Right cardiac atrium (tissue), 5 donors: ENCODE results near the gene GNAI1. TPM values are rescaled to one million over a fixed set of nuclear protein-coding genes. Genes with fewer than 3 reads are reported as not detected.

Experiments used
- ATAC-seq, 2 donors: fragments of 200-7000 bp; cut with Tn5 transposase; one replicate each; pipeline versions ENCODE4 v1.8.0 to v1.9.1; 2020; ENCODE audit warnings: moderate library complexity in 2 of 2, mild to moderate bottlenecking in 1 of 2
- DNase-seq, 3 donors: peaks; one replicate each; pipeline ENCODE4 v3.0.0-alpha.2; 2020
- H3K27ac ChIP-seq: one replicate; pipeline ENCODE4 v1.5.1; 2013; ENCODE audit warnings: mild to moderate bottlenecking, low read length, control low read depth, moderate library complexity
- H3K27me3 ChIP-seq: one replicate; pipeline ENCODE4 v1.6.1; 2013; ENCODE audit not compliant: control insufficient read depth, insufficient read depth
- H3K4me1 ChIP-seq: one replicate; pipeline ENCODE4 v1.6.1; 2013; ENCODE audit warnings: low read length; ENCODE audit not compliant: control insufficient read depth, insufficient read depth
- H3K4me3 ChIP-seq: one replicate; pipeline ENCODE4 v1.5.1; 2013; ENCODE audit warnings: low read length, control low read depth
- H3K9me3 ChIP-seq: one replicate; pipeline ENCODE4 v1.6.1; 2013; ENCODE audit warnings: low read length; ENCODE audit not compliant: control insufficient read depth
- WGBS: extraction: QIAGEN DNeasy Blood & Tissue Kit; methylation state at CpG from one replicate; pipeline ENCODE4 v1.1.7; 2013; 5-methylcytosine and 5-hydroxymethylcytosine counted together
- intact Hi-C, 4 donors: fragments of 100-400 bp; cut with DNase I; formaldehyde crosslinking; loops; one replicate each; pipeline versions ENCODE4 v1.11.0 to v1.14.0; 2022 to 2023
- polyA plus RNA-seq: library from polyadenylated mRNA; stranded (reverse); fragments of 200-250 nt; gene quantifications from one replicate; pipeline ENCODE4 v1.2.3, GENCODE V29; 2013
- total RNA-seq, 4 donors: library from RNA; stranded (reverse); fragmentation: NEBNext Ultra II Directional; extraction: Animal tissue kit (Norgen Biotek cat#: 25700); gene quantifications; one replicate each; pipeline ENCODE4 v1.2.1, GENCODE V29; 2021
- donor health status: healthy with polysubstance abuse.
- donor health status: DM: no; HTN: yes; CAD: no.
- donor health status: DM: no; HTN: no; CAD: no.
- donor health status: DM: no; HTN: yes; CAD: no; lungs with severe emphysema.
- donor health status: DM: yes; HTN: yes; CAD: no.

GNAI1 gene
- total and polyA plus RNA-seq, 5 donors, result 7.5 to 10.2 (median 9.0) TPM

GRCh38 chr7:80213814-80214213 is 79.2 kb downstream of the GNAI1 start:
- ATAC-seq (no peak), DNase-seq (no peak)
- 89% methylated on average over 4 of the region's 4 CpGs for WGBS
- intact Hi-C loops, result no loop called here
- Histone ChIP-seq H3K4me1 (no peaks in the 10 kb centered on the region), H3K27me3 (no peaks in the 10 kb centered on the region), H3K27ac (no peak overlapping the region), H3K4me3 (no peak overlapping the region), H3K9me3 (no peaks in the 10 kb centered on the region)

- WGBS, result 86% methylated on average over 3 of the region's 3 CpGs
- ATAC-seq (no peak), DNase-seq (no peak)
- H3K27me3 ChIP-seq, result no peaks in the 10 kb centered on the region
- H3K27ac ChIP-seq, result no peak overlapping the region
- intact Hi-C loops, result no loop called here
- no peak overlapping the region for H3K4me3 ChIP-seq
- H3K4me1 ChIP-seq, result no peaks in the 10 kb centered on the region
- no peaks in the 10 kb centered on the region for H3K9me3 ChIP-seq
Measured at GRCh38 chr7:80215734-80216133, 81.1 kb downstream of the GNAI1 start.

DNA sequence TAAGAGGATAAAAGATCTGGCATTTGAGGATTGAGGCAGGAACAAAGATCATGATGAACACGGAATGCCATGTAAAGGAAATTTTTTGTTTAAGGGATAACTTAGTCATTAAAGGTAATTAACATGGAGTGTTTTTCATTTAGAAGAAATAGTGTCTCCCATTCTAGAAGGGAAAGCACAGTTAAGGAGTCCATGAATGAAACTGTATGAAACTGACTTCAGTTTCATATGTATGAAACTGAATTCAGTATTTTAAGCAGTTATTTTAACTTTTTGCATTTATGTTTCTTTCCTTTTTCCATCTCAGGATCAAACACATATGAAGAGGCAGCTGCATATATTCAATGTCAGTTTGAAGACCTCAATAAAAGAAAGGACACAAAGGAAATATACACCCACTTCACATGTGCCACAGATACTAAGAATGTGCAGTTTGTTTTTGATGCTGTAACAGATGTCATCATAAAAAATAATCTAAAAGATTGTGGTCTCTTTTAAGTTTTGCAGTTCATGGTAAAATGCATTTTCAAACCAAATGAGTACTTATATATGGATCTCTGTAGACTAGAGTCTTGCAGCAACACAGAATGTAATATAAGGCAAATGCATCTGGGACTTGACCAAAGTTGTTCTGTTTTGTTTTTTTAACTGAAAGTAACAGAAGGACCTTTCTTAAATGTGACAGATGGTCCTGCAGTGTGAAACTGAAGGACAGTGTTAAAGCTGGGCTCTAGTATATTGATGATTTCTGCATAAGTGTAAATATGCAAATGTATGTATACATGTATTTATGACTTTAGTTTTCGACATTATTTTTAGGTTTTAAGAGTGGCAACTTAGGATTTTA is 82.6 kb downstream of the GNAI1 start:
- Histone ChIP-seq H3K9me3 (no peaks in the 10 kb centered on the region), H3K4me1 (no peaks in the 10 kb centered on the region), H3K4me3 (no peak overlapping the region), H3K27me3 (no peaks in the 10 kb centered on the region), H3K27ac (no peak overlapping the region)
- DNase-seq (no peak), ATAC-seq (no peak)
- WGBS, result 94% methylated on average over 2 of the region's 2 CpGs
- intact Hi-C loops, result no loop called here

DNA sequence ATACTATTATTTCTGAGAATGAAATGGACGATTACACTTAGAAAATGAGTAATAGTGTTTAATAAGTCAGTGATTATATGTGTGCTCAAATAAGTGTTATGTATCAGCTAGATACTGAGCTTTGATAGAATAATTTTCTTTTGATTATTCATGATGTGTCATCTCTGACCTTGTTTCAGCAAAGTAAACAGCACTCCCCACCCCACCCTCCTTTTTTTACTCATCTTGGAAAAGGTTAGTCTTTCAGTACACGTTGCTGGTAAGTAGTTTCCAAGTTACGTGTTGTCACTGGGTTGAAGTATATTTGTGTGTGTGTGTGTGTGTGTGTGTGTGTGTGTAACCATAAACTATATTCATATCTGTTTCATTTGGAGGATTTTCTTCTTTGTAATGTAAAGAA is 84.1 kb downstream of the GNAI1 start:
- H3K27me3 ChIP-seq, result no peaks in the 10 kb centered on the region
- H3K27ac ChIP-seq, result no peak overlapping the region
- DNase-seq, result no peak
- no peak for ATAC-seq
- WGBS, result 67% methylated on average over 3 of the region's 3 CpGs
- H3K4me3 ChIP-seq, result no peak overlapping the region
- H3K9me3 ChIP-seq, result no peaks in the 10 kb centered on the region
- no peaks in the 10 kb centered on the region for H3K4me1 ChIP-seq
- intact Hi-C loops, result no loop called here

DNA sequence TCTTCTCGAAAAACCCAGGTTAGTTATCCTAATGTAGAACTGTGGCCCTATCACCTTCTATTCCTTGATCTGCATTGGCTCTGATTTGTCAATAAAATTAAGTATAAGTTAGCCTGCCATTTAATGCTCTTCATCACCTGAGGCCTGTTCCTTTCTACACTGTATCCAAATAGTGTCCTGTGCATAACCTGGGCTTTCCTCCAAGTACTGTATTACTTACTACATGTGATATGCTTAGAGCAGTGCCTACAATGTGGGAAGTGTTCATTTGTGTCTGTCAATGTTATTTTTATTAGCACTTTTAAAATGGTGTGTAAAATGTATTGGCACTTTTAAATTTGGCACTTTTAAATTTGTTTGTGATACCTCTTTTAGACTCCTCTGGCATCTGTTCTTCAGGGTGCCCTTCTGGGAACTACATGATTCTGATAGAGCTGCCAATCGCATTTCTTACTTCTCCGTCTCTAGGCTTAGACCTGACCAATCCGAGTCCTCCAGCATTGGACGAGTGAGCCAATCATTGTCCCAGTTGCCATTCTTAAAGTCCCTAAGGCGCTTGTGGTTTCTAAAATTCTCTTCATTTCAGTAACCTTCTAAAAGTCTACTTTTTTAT is 85.5 kb downstream of the GNAI1 start:
- H3K9me3 ChIP-seq, result no peaks in the 10 kb centered on the region
- no peak overlapping the region for H3K27ac ChIP-seq
- no peaks in the 10 kb centered on the region for H3K27me3 ChIP-seq
- ATAC-seq, result no peak
- peaks cover 1% of the 10 kb centered on the region for H3K4me1 ChIP-seq
- intact Hi-C loops, result no loop called here
- no peak overlapping the region for H3K4me3 ChIP-seq
- WGBS, result 91% methylated on average over 6 of the region's 6 CpGs
- no peak for DNase-seq

GRCh38 chr7:80224415-80224814 is 89.8 kb downstream of the GNAI1 start:
- intact Hi-C loops, result no loop called here
- H3K27ac ChIP-seq, result no peak overlapping the region
- peaks cover 1% of the 10 kb centered on the region for H3K4me1 ChIP-seq
- WGBS, result 97% methylated on average over 1 of the region's 1 CpG
- no peaks in the 10 kb centered on the region for H3K27me3 ChIP-seq
- no peak overlapping the region for H3K4me3 ChIP-seq
- DNase-seq (no peak), ATAC-seq (no peak)
- H3K9me3 ChIP-seq, result no peaks in the 10 kb centered on the region

GRCh38 chr7:80225361-80225760 is 90.7 kb downstream of the GNAI1 start:
- DNase-seq (no peak), ATAC-seq (no peak)
- Histone ChIP-seq H3K27ac (no peak overlapping the region), H3K9me3 (no peaks in the 10 kb centered on the region), H3K4me3 (no peak overlapping the region), H3K4me1 (peaks cover 1% of the 10 kb centered on the region), H3K27me3 (no peaks in the 10 kb centered on the region)
- intact Hi-C loops, result no loop called here

GRCh38 chr7:80226629-80227028 is 92.0 kb downstream of the GNAI1 start:
- Histone ChIP-seq H3K9me3 (no peaks in the 10 kb centered on the region), H3K4me1 (peaks cover 1% of the 10 kb centered on the region), H3K4me3 (no peak overlapping the region), H3K27ac (no peak overlapping the region), H3K27me3 (no peaks in the 10 kb centered on the region)
- intact Hi-C loops, result no loop called here
- no peak for ATAC-seq
- 33% methylated on average over 4 of the region's 4 CpGs for WGBS
- no peak for DNase-seq

DNA sequence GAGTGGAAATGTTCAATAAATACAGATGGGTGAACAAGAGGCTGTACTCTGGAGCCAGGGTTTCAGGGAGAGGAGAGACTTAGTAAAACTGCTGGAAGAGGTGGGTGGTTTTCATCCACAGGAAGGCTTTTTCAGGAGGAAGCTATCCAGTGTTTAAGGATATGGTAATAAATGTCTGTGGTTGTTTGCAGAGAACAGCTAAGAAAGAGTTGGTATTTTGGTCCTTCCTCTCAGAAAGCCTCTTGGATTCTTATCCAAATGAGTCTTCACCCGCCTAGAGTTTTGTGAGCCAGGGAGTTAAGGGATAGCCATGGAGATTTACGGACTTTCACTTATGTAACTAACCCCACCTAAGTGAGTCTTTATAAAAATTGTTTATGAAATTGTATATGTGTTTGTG is 95.7 kb downstream of the GNAI1 start:
- H3K9me3 ChIP-seq, result no peaks in the 10 kb centered on the region
- no peaks in the 10 kb centered on the region for H3K27me3 ChIP-seq
- DNase-seq (no peak), ATAC-seq (no peak)
- WGBS, result 69% methylated on average over 2 of the region's 2 CpGs
- intact Hi-C loops, result no loop called here
- H3K27ac ChIP-seq, result no peak overlapping the region
- no peak overlapping the region for H3K4me3 ChIP-seq
- no peaks in the 10 kb centered on the region for H3K4me1 ChIP-seq

DNA sequence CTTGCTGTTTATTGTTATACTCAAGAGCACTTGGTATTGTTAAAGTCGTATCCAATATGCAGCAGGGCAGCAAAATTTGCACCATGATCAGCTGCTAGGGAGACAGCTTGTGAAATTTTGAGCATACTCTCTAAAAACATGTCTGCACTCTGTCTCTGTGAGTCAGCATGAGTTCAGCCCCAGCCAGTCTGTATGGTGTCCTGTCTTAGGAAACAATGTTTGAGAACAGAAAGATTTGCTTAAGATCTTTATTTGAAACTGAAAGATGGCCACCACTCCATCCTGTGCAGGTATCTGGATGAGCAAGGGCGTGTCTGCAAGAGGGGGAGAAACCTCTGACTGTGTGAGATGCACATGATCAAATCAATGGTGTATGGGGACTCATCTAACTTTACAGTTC is 97.1 kb downstream of the GNAI1 start:
- no peak overlapping the region for H3K27ac ChIP-seq
- H3K4me3 ChIP-seq, result no peak overlapping the region
- H3K4me1 ChIP-seq, result no peaks in the 10 kb centered on the region
- intact Hi-C loops, result no loop called here
- DNase-seq, result no peak
- no peak for ATAC-seq
- H3K9me3 ChIP-seq, result no peaks in the 10 kb centered on the region
- WGBS, result 92% methylated on average over 2 of the region's 2 CpGs
- no peaks in the 10 kb centered on the region for H3K27me3 ChIP-seq

GRCh38 chr7:80232979-80233724 is 98.5 kb downstream of the GNAI1 start:
- no peak overlapping the region for H3K4me3 ChIP-seq
- H3K27me3 ChIP-seq, result no peaks in the 10 kb centered on the region
- 87% methylated on average over 4 of the region's 4 CpGs for whole genome bisulfite sequencing
- intact Hi-C loops, result no loop called here
- no peaks in the 10 kb centered on the region for H3K4me1 ChIP-seq
- no peak for ATAC-seq
- no peaks in the 10 kb centered on the region for H3K9me3 ChIP-seq
- no peak overlapping the region for H3K27ac ChIP-seq
- no peak for DNase-seq
